AG10803 (cell line): ENCODE measurements around the gene TBATA.

ENCODE experiments used
- DNase-seq: peaks from one replicate; pipeline ENCODE4 v3.0.0; 2010; ENCODE audit warnings: low read depth
- H3K4me3 ChIP-seq: 2 replicates; pipeline ENCODE4 v1.5.1; 2011; ENCODE audit warnings: mild to moderate bottlenecking, low read length, control low read depth
- CTCF ChIP-seq: conservative IDR thresholded peaks from 2 replicates; pipeline ENCODE4 v1.5.1; 2011; ENCODE audit warnings: mild to moderate bottlenecking, low read length, control low read depth, inconsistent platforms

TBATA gene

GRCh38 chr10:70809011-70809611, 23.9 kb upstream of the TBATA start:
- no peak for TF ChIP-seq CTCF
- H3K4me3 ChIP-seq: no peak overlapping the region
- DNase-seq: peak; percentile 35

- peak; percentile 43 for DNase-seq
- TF ChIP-seq CTCF: no peak
- H3K4me3 ChIP-seq: no peak overlapping the region
Observed at GRCh38 chr10:70807556-70807955, 22.4 kb upstream of the TBATA start.

GRCh38 chr10:70806841-70807240, 21.7 kb upstream of the TBATA start:
- TF ChIP-seq CTCF: no peak
- no peak for DNase-seq
- no peak overlapping the region for H3K4me3 ChIP-seq

GRCh38 chr10:70805619-70806215, 20.5 kb upstream of the TBATA start:
- no peak for DNase-seq
- TF ChIP-seq CTCF: no peak
- no peak overlapping the region for H3K4me3 ChIP-seq

GRCh38 chr10:70804421-70804808, 19.2 kb upstream of the TBATA start:
- peak; percentile 25 for DNase-seq
- no peak for TF ChIP-seq CTCF
- H3K4me3 ChIP-seq: no peak overlapping the region

- H3K4me3 ChIP-seq: no peak overlapping the region
- no peak for TF ChIP-seq CTCF
- DNase-seq: no peak
Observed at GRCh38 chr10:70803775-70804420, 18.7 kb upstream of the TBATA start.

- H3K4me3 ChIP-seq: no peak overlapping the region
- no peak for DNase-seq
- no peak for TF ChIP-seq CTCF
Observed at GRCh38 chr10:70801854-70802253, 16.7 kb upstream of the TBATA start.
